HEK293T (cell line): ENCODE results near the gene FBXO9.

Source experiments
- CTBP1 ChIP-seq: fragments of 450-650 bp; IDR thresholded peaks from 2 replicates; pipeline ENCODE4 v1.6.1; 2016; ENCODE audit warnings: borderline replicate concordance
- ELF4 ChIP-seq: fragments of 450-650 bp; IDR thresholded peaks from 2 replicates; pipeline ENCODE4 v1.6.1; 2017; ENCODE audit warnings: antibody characterized with exemption
- HDGF ChIP-seq: fragments of 450-650 bp; IDR thresholded peaks from 2 replicates; pipeline ENCODE4 v1.6.1; 2017; ENCODE audit warnings: antibody characterized with exemption, borderline replicate concordance
- L3MBTL2 ChIP-seq: fragments of 450-650 bp; conservative IDR thresholded peaks from 2 replicates; pipeline ENCODE4 v1.6.1; 2016; ENCODE audit warnings: mild to moderate bottlenecking
- TARDBP ChIP-seq: fragments of 450-650 bp; IDR thresholded peaks from 2 replicates; pipeline ENCODE4 v1.6.1; 2016

DNA sequence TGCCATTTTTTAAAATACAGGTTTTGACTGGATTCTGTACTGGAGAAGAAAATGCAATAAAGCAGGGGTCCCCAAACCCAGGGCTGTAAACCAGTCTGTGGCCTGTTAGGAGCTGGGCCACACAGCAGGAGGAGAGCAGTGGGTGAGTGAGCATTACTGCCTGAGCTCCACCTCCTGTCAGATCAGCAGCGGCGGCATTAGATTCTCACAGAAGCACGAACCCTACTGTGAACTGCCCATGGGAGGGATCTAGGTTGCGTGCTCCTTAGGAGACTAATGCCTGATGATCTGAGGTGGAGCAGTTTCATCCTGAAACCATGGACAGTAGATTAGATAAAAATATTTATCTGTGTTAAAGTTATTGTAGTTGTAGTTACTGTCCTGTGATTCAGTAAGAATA, 21.1 kb upstream of the FBXO9 start:
- no peak for TF ChIP-seq ELF4
- no peak for TF ChIP-seq L3MBTL2
- TF ChIP-seq CTBP1: no peak
- TF ChIP-seq HDGF: no peak
- TF ChIP-seq TARDBP: no peak
